HG03442 (cell line): ENCODE data around the gene DEDD2.

ENCODE experiments used
- ATAC-seq: cut with Tn5 transposase; IDR thresholded peaks from one replicate; pipeline ENCODE4 v1.9.1; 2021; ENCODE audit warnings: mild to moderate bottlenecking, moderate library complexity; ENCODE audit not compliant: unreplicated experiment

The DEDD2 gene

GRCh38 chr19:42229855-42230351 is 12.4 kb upstream of the DEDD2 start:
- no peak for ATAC-seq

GRCh38 chr19:42229301-42229854 is 11.9 kb upstream of the DEDD2 start:
- ATAC-seq = no peak

GRCh38 chr19:42228641-42229040 is 11.2 kb upstream of the DEDD2 start:
- no peak for ATAC-seq

- no peak for ATAC-seq
These were observed 9.4 kb upstream of the DEDD2 start for GRCh38 chr19:42226886-42227285.

GRCh38 chr19:42225718-42226292 is 8.3 kb upstream of the DEDD2 start:
- ATAC-seq = no peak

- ATAC-seq = no peak
These were observed 7.7 kb upstream of the DEDD2 start for GRCh38 chr19:42224940-42225717.

- no peak for ATAC-seq
These were observed 3.2 kb upstream of the DEDD2 start for GRCh38 chr19:42220751-42221097.

- ATAC-seq = peak; percentile 67
These were observed 2.6 kb upstream of the DEDD2 start, which contains the start of gene ZNF526 for GRCh38 chr19:42219812-42220750. TSS of gene ZNF526 (plus strand) at chr19:42220312. CDS start at chr19:42224404, 4,092 bp downstream.

GRCh38 chr19:42216653-42217519 is 591 bp downstream of the DEDD2 start:
- no peak for ATAC-seq

- no peak for ATAC-seq
These were observed 2.5 kb downstream of the DEDD2 start for GRCh38 chr19:42214810-42215485.

- no peak for ATAC-seq
These were observed 4.6 kb downstream of the DEDD2 start for GRCh38 chr19:42212886-42213285.

- ATAC-seq = no peak
These were observed 8.9 kb downstream of the DEDD2 start for GRCh38 chr19:42208612-42209011.

GRCh38 chr19:42207767-42208271 is 9.7 kb downstream of the DEDD2 start:
- ATAC-seq = no peak

GRCh38 chr19:42206871-42207755 is 10.4 kb downstream of the DEDD2 start:
- no peak for ATAC-seq

GRCh38 chr19:42204664-42205063 is 12.8 kb downstream of the DEDD2 start:
- no peak for ATAC-seq

- ATAC-seq = no peak
These were observed 13.8 kb downstream of the DEDD2 start for GRCh38 chr19:42203700-42204099.

GRCh38 chr19:42202290-42202880 is 15.1 kb downstream of the DEDD2 start:
- ATAC-seq = no peak
